HG03378 (cell line): Measurements from ENCODE around the gene SLC48A1.

Source experiments
- ATAC-seq: cut with Tn5 transposase; IDR thresholded peaks from one replicate; pipeline ENCODE4 v1.9.1; 2021; ENCODE audit warnings: mild to moderate bottlenecking, moderate library complexity; ENCODE audit not compliant: unreplicated experiment

SLC48A1 gene

GRCh38 chr12:47821346-47821706, 48.3 kb downstream of the SLC48A1 start:
- no peak for ATAC-seq

- ATAC-seq, result no peak
These were observed 49.4 kb downstream of the SLC48A1 start for GRCh38 chr12:47822401-47822800.

- ATAC-seq, result no peak
These were observed 49.8 kb downstream of the SLC48A1 start for GRCh38 chr12:47822863-47823262.

GRCh38 chr12:47823422-47824086, 50.5 kb downstream of the SLC48A1 start:
- no peak for ATAC-seq

- ATAC-seq, result no peak
These were observed 51.2 kb downstream of the SLC48A1 start for GRCh38 chr12:47824198-47824597.

- no peak for ATAC-seq
These were observed 51.6 kb downstream of the SLC48A1 start for GRCh38 chr12:47824635-47825034.

- ATAC-seq, result no peak
These were observed 52.2 kb downstream of the SLC48A1 start for GRCh38 chr12:47825173-47825639.

- no peak for ATAC-seq
These were observed 55.3 kb downstream of the SLC48A1 start for GRCh38 chr12:47828008-47828975.

- no peak for ATAC-seq
These were observed 56.0 kb downstream of the SLC48A1 start for GRCh38 chr12:47828976-47829482.

- ATAC-seq, result no peak
These were observed 56.5 kb downstream of the SLC48A1 start for GRCh38 chr12:47829584-47829983.
